ENCODE results near the gene RAB29. TPM values are rescaled to one million over a fixed set of nuclear protein-coding genes. Genes with fewer than 3 reads are reported as not detected.
A peak's percentile ranks its signal among the peaks of the same experiment; 100 is the strongest.

Gene RAB29
- total and polyA plus RNA-seq, 2 donors (not counting 1 experiment from before 2014, with no cell fraction given) = 34.5 to 35.2 TPM

DNA sequence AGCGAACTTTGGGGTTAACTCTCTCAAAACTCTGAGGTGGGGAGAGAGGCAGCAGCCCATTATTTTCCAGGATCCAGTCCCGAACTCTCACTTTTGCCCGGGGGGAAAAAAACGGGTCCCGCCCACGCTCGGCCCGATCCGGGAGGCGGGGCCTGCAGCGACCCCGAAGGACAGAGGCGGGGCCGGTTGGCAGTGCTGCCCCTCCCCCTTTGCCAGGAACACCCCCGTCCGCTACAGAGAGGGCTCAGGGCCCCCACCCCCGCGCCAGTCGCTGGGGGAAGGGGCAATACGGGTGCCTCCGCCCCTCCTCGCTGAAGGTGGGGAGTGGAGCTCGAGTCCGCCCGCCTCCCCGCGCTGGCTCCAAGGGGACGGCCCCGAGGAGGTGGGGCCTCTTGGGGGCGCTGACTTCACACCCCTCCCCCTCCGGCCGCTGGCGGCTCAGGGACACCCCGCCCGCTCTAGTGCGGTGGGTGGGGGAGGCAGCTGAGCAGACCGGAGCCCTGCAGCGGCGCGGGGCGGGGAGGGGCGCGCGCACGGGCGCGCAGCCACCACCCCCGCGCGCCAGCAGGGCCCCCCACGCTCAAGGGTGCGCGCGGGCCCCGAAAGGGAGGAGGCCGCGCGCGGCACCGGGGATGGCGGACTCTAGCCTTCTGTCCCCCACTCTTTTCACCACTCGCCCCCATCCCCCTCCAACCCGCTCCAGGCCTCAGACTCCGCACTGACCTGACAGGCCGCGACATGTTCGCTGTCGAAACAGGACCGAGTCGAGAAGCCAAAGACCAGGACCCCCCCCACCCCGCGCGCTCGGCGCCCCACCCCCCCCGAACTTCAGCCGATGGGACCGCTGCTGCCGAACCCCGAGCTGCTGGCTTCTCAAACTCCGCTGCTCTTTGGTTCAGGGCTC is 25.8 kb downstream of the RAB29 start:
- Histone ChIP-seq H4K20me1 (ENCODE audit: control insufficient read depth, extremely low read depth, insufficient read depth, low read length) (peaks cover 2% of the 10 kb centered on the region), H3K27me3 (ENCODE audit: control insufficient read depth, insufficient read depth, low read length) (no peaks in the 10 kb centered on the region), H2AFZ (ENCODE audit: low read length) (no peak overlapping the region), H3K9me3 (ENCODE audit: control insufficient read depth, insufficient read depth, low read depth, low read length) (no peaks in the 10 kb centered on the region), H3K4me3 (replicated peaks in 1 of 4; ENCODE audit: control extremely low read depth in 1 of 4, insufficient read depth in 1 of 4, low read depth in 3 of 4, low read length in 4 of 4) (peak overlapping the region; percentile 60 to 97 (median 78)), H3K4me1 (ENCODE audit: control insufficient read depth, extremely low read depth, insufficient read depth, low read length) (peaks cover 5% of the 10 kb centered on the region), H3K79me2 (ENCODE audit: control insufficient read depth, insufficient read depth, low read length) (peaks cover 49% of the 10 kb centered on the region), H3K36me3 (ENCODE audit: control insufficient read depth, insufficient read depth, low read length) (no peaks in the 10 kb centered on the region), H3K4me2 (ENCODE audit: extremely low read depth, insufficient read depth, low read length) (peak overlapping the region; percentile 88), H3K9ac (ENCODE audit: insufficient read depth, low read length) (peak overlapping the region; percentile 86), H3K27ac (ENCODE audit: insufficient read depth, low read length) (peak overlapping the region; percentile 93)
- DNase-seq (ENCODE audit: low read depth in 2 of 2) = peak; percentile 94 to 96
- TF ChIP-seq EZH2 (IDR thresholded peaks at IDR 0.05; ENCODE audit: low read length, missing control alignments) = no peak
- TF ChIP-seq, protein P1, sequence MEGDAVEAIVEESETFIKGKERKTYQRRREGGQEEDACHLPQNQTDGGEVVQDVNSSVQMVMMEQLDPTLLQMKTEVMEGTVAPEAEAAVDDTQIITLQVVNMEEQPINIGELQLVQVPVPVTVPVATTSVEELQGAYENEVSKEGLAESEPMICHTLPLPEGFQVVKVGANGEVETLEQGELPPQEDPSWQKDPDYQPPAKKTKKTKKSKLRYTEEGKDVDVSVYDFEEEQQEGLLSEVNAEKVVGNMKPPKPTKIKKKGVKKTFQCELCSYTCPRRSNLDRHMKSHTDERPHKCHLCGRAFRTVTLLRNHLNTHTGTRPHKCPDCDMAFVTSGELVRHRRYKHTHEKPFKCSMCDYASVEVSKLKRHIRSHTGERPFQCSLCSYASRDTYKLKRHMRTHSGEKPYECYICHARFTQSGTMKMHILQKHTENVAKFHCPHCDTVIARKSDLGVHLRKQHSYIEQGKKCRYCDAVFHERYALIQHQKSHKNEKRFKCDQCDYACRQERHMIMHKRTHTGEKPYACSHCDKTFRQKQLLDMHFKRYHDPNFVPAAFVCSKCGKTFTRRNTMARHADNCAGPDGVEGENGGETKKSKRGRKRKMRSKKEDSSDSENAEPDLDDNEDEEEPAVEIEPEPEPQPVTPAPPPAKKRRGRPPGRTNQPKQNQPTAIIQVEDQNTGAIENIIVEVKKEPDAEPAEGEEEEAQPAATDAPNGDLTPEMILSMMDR (conservative IDR thresholded peaks at IDR 0.05 in 1 of 2, IDR thresholded peaks at IDR 0.05 in 1 of 2; ENCODE audit: low read depth in 1 of 2, low read length in 2 of 2) = no peak

DNA sequence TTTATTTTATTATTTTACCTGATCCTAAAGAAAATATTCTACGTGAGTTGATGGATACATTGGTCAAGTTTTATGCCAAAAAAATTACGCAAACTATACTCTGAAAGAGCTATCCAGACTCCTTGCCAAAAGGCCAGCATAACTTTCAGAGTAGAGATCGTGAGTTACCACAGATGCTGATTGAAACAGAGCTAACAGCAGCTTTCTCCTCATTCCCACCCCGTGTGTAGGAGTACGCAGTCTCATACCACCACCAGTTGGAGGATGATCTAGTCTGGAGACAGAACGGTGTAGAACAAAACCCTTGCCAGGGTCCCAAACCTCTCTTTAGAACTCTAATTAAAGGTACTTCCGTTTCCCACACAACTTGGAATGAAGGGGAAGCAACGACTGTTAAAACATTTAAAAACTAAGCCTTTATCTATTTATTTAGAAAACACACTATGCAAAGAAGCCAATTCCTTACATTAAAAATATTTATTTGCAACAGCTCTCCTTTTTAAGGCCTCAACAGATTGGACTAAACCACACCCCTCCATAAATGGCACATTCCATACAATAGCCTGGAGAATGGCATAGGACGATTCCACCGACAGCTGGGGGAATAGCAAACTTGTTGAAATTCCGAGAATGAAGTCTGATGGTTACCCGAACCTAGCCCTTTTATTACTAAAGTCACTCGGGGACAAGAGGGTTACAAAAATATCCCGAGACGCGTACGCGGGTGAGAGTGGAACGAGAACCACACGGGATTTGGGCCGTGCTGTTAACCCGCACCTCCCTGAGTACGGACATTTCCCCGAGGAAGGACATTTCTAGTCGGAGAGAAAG is 26.7 kb downstream of the RAB29 start:
- Histone ChIP-seq H3K79me2 (ENCODE audit: control insufficient read depth, insufficient read depth, low read length) (peaks cover 58% of the 10 kb centered on the region), H3K4me3 (replicated peaks in 1 of 4; ENCODE audit: control extremely low read depth in 1 of 4, insufficient read depth in 1 of 4, low read depth in 3 of 4, low read length in 4 of 4) (peak overlapping the region; percentile 60 to 97 (median 78)), H2AFZ (ENCODE audit: low read length) (no peak overlapping the region), H3K27me3 (ENCODE audit: control insufficient read depth, insufficient read depth, low read length) (no peaks in the 10 kb centered on the region), H4K20me1 (ENCODE audit: control insufficient read depth, extremely low read depth, insufficient read depth, low read length) (peaks cover 2% of the 10 kb centered on the region), H3K27ac (ENCODE audit: insufficient read depth, low read length) (peak overlapping the region; percentile 93), H3K9ac (ENCODE audit: insufficient read depth, low read length) (peak overlapping the region; percentile 86), H3K36me3 (ENCODE audit: control insufficient read depth, insufficient read depth, low read length) (no peaks in the 10 kb centered on the region), H3K4me1 (ENCODE audit: control insufficient read depth, extremely low read depth, insufficient read depth, low read length) (peaks cover 5% of the 10 kb centered on the region), H3K4me2 (ENCODE audit: extremely low read depth, insufficient read depth, low read length) (peak overlapping the region; percentile 88), H3K9me3 (ENCODE audit: control insufficient read depth, insufficient read depth, low read depth, low read length) (no peaks in the 10 kb centered on the region)
- DNase-seq (ENCODE audit: low read depth in 2 of 2) = peak; percentile 69 to 86
- TF ChIP-seq EZH2 (IDR thresholded peaks at IDR 0.05; ENCODE audit: low read length, missing control alignments) = no peak
- TF ChIP-seq, protein P1 (conservative IDR thresholded peaks at IDR 0.05 in 1 of 2, IDR thresholded peaks at IDR 0.05 in 1 of 2; ENCODE audit: low read depth in 1 of 2, low read length in 2 of 2) = no peak
